ENCODE results near the gene COL1A1. TPM values are rescaled to one million over a fixed set of nuclear protein-coding genes. Genes with fewer than 3 reads are reported as not detected.

COL1A1 gene
- polyA plus RNA-seq, 1 donor (not counting 4 experiments of a cell fraction or from before 2014, with no cell fraction given), result 0.55 TPM

DNA sequence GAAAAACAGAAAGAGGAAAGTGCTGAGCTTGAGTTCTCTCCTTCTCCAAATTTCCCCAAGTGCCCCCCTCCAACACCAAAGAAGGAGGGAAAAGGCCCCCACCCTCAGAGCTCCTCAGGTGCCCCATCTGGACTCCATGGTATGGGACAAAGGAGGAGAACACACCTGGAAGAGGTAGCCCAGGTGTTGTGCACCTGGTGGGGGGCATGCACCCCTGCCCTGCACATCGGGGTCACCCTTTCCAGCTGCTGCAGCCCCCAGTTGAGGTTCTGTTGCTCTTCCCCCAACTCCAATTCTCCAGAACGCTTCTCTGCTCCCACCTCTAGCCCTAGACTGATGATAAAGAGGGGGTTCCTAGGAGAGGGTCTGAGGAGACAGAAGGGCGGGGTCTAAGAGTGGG, 3.0 kb upstream of the COL1A1 start:
- no peak overlapping the region for H3K4me2 ChIP-seq (ENCODE audit: control insufficient read depth, extremely low read depth, insufficient read depth, low read depth, low read length)
- no peak overlapping the region for H3K4me3 ChIP-seq (ENCODE audit: control insufficient read depth in 2 of 3, extremely low read depth in 1 of 3, insufficient read depth in 2 of 3, low read depth in 1 of 3, low read length in 3 of 3)
- H3K9me3 ChIP-seq (ENCODE audit: control insufficient read depth, low read depth, low read length), result no peaks in the 10 kb centered on the region
- dilution Hi-C loops (cut with MboI; ENCODE audit: extremely low pct_ligation_motif_present, low sequenced_read_pairs), result no loop called here
- H3K79me2 ChIP-seq (ENCODE audit: control insufficient read depth, insufficient read depth, low read length), result no peaks in the 10 kb centered on the region
- H3K27ac ChIP-seq (ENCODE audit: control insufficient read depth, insufficient read depth, low read length), result no peak overlapping the region
- H3K27me3 ChIP-seq (ENCODE audit: control insufficient read depth, extremely low read depth, insufficient read depth, low read length), result peaks cover 52% of the 10 kb centered on the region
- TF ChIP-seq EZH2 (IDR thresholded peaks at IDR 0.05; ENCODE audit: low read length), result no peak
- TF ChIP-seq, protein P1, sequence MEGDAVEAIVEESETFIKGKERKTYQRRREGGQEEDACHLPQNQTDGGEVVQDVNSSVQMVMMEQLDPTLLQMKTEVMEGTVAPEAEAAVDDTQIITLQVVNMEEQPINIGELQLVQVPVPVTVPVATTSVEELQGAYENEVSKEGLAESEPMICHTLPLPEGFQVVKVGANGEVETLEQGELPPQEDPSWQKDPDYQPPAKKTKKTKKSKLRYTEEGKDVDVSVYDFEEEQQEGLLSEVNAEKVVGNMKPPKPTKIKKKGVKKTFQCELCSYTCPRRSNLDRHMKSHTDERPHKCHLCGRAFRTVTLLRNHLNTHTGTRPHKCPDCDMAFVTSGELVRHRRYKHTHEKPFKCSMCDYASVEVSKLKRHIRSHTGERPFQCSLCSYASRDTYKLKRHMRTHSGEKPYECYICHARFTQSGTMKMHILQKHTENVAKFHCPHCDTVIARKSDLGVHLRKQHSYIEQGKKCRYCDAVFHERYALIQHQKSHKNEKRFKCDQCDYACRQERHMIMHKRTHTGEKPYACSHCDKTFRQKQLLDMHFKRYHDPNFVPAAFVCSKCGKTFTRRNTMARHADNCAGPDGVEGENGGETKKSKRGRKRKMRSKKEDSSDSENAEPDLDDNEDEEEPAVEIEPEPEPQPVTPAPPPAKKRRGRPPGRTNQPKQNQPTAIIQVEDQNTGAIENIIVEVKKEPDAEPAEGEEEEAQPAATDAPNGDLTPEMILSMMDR (optimal IDR thresholded peaks at IDR 0.05 in 1 of 3, IDR thresholded peaks at IDR 0.05 in 1 of 3, conservative IDR thresholded peaks at IDR 0.05 in 1 of 3; ENCODE audit: extremely low read depth in 1 of 3, insufficient read depth in 2 of 3, low read length in 3 of 3), result no peak
- no peaks in the 10 kb centered on the region for H3K9me1 ChIP-seq (ENCODE audit: control insufficient read depth, extremely low read depth, insufficient read depth, low read length)
- H3K9ac ChIP-seq (ENCODE audit: control insufficient read depth, extremely low read depth, insufficient read depth, low read length), result no peak overlapping the region
- FAIRE-seq (no peak), DNase-seq (ENCODE audit: low read depth, low spot score) (no peak)
- no peaks in the 10 kb centered on the region for H4K20me1 ChIP-seq (ENCODE audit: control insufficient read depth, extremely low read depth, insufficient read depth, low read length)
- H2AFZ ChIP-seq (ENCODE audit: control insufficient read depth, low read length), result no peak overlapping the region
- peaks cover 9% of the 10 kb centered on the region for H3K4me1 ChIP-seq (ENCODE audit: control insufficient read depth, extremely low read depth, insufficient read depth, low read length)
- H3K36me3 ChIP-seq (ENCODE audit: control insufficient read depth in 2 of 2, extremely low read depth in 1 of 2, insufficient read depth in 2 of 2, low read length in 2 of 2), result no peaks in the 10 kb centered on the region

- no peak for FAIRE-seq
- Histone ChIP-seq H3K9me1 (ENCODE audit: control insufficient read depth, extremely low read depth, insufficient read depth, low read length) (no peaks in the 10 kb centered on the region), H3K27ac (ENCODE audit: control insufficient read depth, insufficient read depth, low read length) (no peak overlapping the region), H3K9me3 (ENCODE audit: control insufficient read depth, low read depth, low read length) (no peaks in the 10 kb centered on the region), H3K4me3 (ENCODE audit: control insufficient read depth in 2 of 3, extremely low read depth in 1 of 3, insufficient read depth in 2 of 3, low read depth in 1 of 3, low read length in 3 of 3) (no peak overlapping the region), H2AFZ (ENCODE audit: control insufficient read depth, low read length) (no peak overlapping the region), H3K27me3 (ENCODE audit: control insufficient read depth, extremely low read depth, insufficient read depth, low read length) (peaks cover 52% of the 10 kb centered on the region), H3K9ac (ENCODE audit: control insufficient read depth, extremely low read depth, insufficient read depth, low read length) (no peak overlapping the region), H4K20me1 (ENCODE audit: control insufficient read depth, extremely low read depth, insufficient read depth, low read length) (no peaks in the 10 kb centered on the region), H3K79me2 (ENCODE audit: control insufficient read depth, insufficient read depth, low read length) (no peaks in the 10 kb centered on the region), H3K36me3 (ENCODE audit: control insufficient read depth in 2 of 2, extremely low read depth in 1 of 2, insufficient read depth in 2 of 2, low read length in 2 of 2) (no peaks in the 10 kb centered on the region), H3K4me2 (ENCODE audit: control insufficient read depth, extremely low read depth, insufficient read depth, low read depth, low read length) (no peak overlapping the region), H3K4me1 (ENCODE audit: control insufficient read depth, extremely low read depth, insufficient read depth, low read length) (peaks cover 9% of the 10 kb centered on the region)
- dilution Hi-C loops (cut with MboI; ENCODE audit: extremely low pct_ligation_motif_present, low sequenced_read_pairs), result no loop called here
- TF ChIP-seq, protein P1 (optimal IDR thresholded peaks at IDR 0.05 in 1 of 3, IDR thresholded peaks at IDR 0.05 in 1 of 3, conservative IDR thresholded peaks at IDR 0.05 in 1 of 3; ENCODE audit: extremely low read depth in 1 of 3, insufficient read depth in 2 of 3, low read length in 3 of 3), result no peak
- TF ChIP-seq EZH2 (IDR thresholded peaks at IDR 0.05; ENCODE audit: low read length), result no peak
- DNase-seq (ENCODE audit: low read depth, low spot score), result no peak
These were observed 2.3 kb upstream of the COL1A1 start for GRCh38 chr17:50203604-50204345.

All from keratinocyte (primary cell).